Prostate gland (tissue), 2 donors: ENCODE data around the gene CNTNAP1.

ENCODE experiments used
- CTCF ChIP-seq, 4 experiments: fragments of 200-600 bp in 2 of 4; fragments of 450-650 bp in 2 of 4; sonication (generic) in 2 of 4; IDR thresholded peaks; 1 replicate in 3 of 4; 2 replicates in 1 of 4; pipeline ENCODE4 v1.5.1; 2016 to 2019; ENCODE audit warnings: antibody characterized with exemption in 4 of 4, mild to moderate bottlenecking in 2 of 4, moderate library complexity in 2 of 4
- POLR2AphosphoS5 ChIP-seq: sonication (generic); formaldehyde crosslinking; IDR thresholded peaks from one replicate; pipeline ENCODE4 v1.6.1; 2017; ENCODE audit warnings: antibody characterized with exemption

DNA sequence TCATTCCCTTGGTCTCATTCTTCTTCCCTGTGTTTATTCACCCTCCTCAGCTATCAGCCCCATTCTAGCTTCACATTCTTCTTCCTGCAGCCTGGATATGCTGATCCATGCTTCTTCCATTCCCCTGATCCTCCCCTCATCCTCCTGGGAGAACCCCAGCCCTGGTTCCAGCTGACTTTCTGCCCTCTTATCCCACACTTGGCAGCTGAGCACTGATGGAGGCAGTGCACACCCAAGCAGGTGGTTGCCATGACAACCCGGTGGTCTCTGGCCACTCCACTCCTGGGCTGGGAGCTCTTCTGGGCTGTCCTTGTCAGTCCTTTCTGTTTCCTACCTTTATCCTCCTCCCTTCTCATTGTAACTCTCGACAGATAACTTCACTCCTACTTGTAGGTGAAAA lies 40.0 kb upstream of the CNTNAP1 start:
- TF ChIP-seq CTCF (IDR thresholded peaks at IDR 0.05), result no peak
- TF ChIP-seq POLR2AphosphoS5, result no peak
